GM10248 (cell line): ENCODE results near the gene HMGCS2.

Experiments
- CTCF ChIA-PET: fragments of 300-600 bp; sonication (Branson Sonifier 250); formaldehyde crosslinking; extraction: SDS; loops from one replicate; lab custom pipeline; 2021; ENCODE audit warnings: antibody characterized with exemption; lab: Yijun Ruan, JAX
- POLR2A ChIA-PET: fragments of 350-650 bp; sonication (Branson Sonifier 250); formaldehyde crosslinking; extraction: SDS; loops from one replicate; lab custom pipeline; 2020; ENCODE audit warnings: antibody characterized with exemption; lab: Yijun Ruan, JAX
- DNase-seq: peaks from one replicate; pipeline ENCODE4 v3.0.0; 2012; ENCODE audit errors: extremely low spot score
- CTCF ChIP-seq: IDR thresholded peaks from 2 replicates; pipeline ENCODE4 v1.5.1; 2012; ENCODE audit warnings: mild to moderate bottlenecking, low read depth; ENCODE audit errors: extremely low read depth, missing control alignments, control extremely low read depth

The HMGCS2 gene

GRCh38 chr1:119732465-119733168 lies 36.1 kb downstream of the HMGCS2 start:
- POLR2A ChIA-PET, result interaction anchor here (0.6 kb wide), 1 partner anchor 686 kb away, joined by 4 read pairs; no protein-coding TSS in a partner anchor
- TF ChIP-seq CTCF, result no peak
- CTCF ChIA-PET, result interaction anchor here (1.8 to 2.4 kb wide), 2 partner anchors 12 to 57 kb away, joined by 5 to 35 read pairs; no protein-coding TSS in a partner anchor
- DNase-seq, result no peak

- POLR2A ChIA-PET, result no interaction called here
- DNase-seq, result no peak
- CTCF ChIA-PET, result interaction anchor here (0.8 to 1.8 kb wide), 3 partner anchors 11 to 56 kb away, joined by 3 to 5 read pairs (median 5); no protein-coding TSS in a partner anchor
- TF ChIP-seq CTCF, result no peak
Measured at GRCh38 chr1:119731741-119732430, 36.8 kb downstream of the HMGCS2 start.

- DNase-seq, result no peak
- TF ChIP-seq CTCF, result no peak
- POLR2A ChIA-PET, result no interaction called here
- CTCF ChIA-PET, result interaction anchor here (0.8 to 1.8 kb wide), 3 partner anchors 12 to 56 kb away, joined by 3 to 5 read pairs (median 5); no protein-coding TSS in a partner anchor
Measured at GRCh38 chr1:119731060-119731459, 37.6 kb downstream of the HMGCS2 start.

GRCh38 chr1:119729044-119729443 lies 39.7 kb downstream of the HMGCS2 start:
- no peak for DNase-seq
- no peak for TF ChIP-seq CTCF
- ChIA-PET POLR2A (no interaction called here), CTCF (interaction anchor here (1.2 to 4.2 kb wide), 4 partner anchors 9 to 20 kb away, joined by 3 to 21 read pairs (median 4); no protein-coding TSS in a partner anchor)

GRCh38 chr1:119727991-119728390 lies 40.7 kb downstream of the HMGCS2 start:
- ChIA-PET POLR2A (no interaction called here), CTCF (interaction anchor here (1.2 to 4.2 kb wide), 5 partner anchors 10 to 81 kb away, joined by 3 to 21 read pairs (median 4); no protein-coding TSS in a partner anchor)
- DNase-seq, result no peak
- TF ChIP-seq CTCF, result no peak

GRCh38 chr1:119725626-119726025 lies 43.1 kb downstream of the HMGCS2 start:
- ChIA-PET CTCF (no interaction called here), POLR2A (no interaction called here)
- TF ChIP-seq CTCF, result no peak
- no peak for DNase-seq
